Stimulated activated CD8-positive, alpha-beta memory T cell treated with anti-CD3 and anti-CD28 coated beads, Interleukin-2, amount 100 ng/mL, for 1 hour (primary cell): ENCODE results near the gene STX2.
"Not testable (repeated sequence)": the region's sequence is repeated elsewhere in the genome, so short reads cannot be mapped to it uniquely, and the experiment has no call there.

ENCODE experiments used
- DNase-seq, 2 donors: peaks; one replicate each; pipeline ENCODE4 v3.0.0-alpha.2; 2020; ENCODE audit warnings: low read depth in 2 of 2

Gene STX2

DNA sequence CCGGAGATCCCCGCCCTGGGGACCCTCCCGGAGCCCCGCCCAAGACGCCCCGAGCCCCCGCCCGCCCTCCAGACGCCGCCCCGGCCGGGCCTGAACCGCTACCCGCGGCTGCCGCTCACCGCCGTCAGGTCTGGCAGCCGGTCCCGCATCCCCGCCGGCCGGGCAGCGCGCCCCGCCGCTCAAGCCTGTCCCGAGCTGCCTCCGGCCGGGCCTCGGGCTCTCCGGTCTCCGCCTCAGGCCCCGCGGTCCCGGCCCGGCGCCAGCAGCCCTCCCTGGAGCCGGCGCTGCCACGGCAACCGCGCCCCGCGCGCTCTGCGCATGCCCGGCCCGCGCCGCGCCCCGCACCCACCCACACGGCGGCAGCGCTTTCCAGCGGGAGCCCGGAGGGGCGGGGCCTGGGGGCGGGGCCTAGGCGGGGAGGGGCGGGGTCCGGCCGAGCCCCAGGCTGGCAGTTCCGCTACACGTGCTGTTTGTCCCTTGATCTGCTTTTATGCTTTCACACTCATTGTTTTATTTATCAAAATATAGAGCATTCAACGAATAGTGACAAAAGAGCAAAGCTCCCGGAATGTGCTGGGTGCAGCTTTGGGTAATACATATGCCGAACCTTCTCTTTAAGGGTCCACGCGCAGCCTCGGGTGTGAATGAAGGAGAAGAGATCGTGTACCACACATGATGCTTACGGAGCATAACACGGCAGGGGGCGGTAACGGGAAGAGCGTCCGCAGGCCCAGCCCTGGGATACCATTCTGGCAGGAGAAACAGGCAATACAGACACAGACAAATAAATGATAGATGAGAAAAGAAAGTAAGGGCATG lies at the start of gene STX2:
STX2 (minus strand) TSS at position 300 of the 819 bp plus-strand sequence; CDS start at position 149, 151 bp downstream.
- peak; percentile 80 to 82 for DNase-seq

DNA sequence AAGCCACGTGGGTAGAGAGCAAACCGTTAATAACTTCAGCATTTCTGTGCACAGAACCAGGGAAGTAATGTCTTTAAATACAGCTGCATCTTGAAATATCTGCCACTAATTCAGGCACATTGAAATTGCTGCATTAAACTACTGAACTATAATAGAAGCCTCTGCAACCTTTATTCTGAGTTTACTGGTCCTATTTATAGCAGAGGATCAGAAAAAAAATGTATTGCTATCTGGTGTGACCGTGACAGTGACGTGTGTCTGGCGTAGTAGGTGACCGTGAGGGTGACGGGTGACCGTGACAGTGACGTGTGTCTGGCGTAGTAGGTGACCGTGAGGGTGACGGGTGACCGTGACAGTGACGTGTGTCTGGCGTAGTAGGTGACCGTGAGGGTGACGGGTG lies 48.1 kb upstream of the STX2 start:
- not testable (repeated sequence) for DNase-seq

DNA sequence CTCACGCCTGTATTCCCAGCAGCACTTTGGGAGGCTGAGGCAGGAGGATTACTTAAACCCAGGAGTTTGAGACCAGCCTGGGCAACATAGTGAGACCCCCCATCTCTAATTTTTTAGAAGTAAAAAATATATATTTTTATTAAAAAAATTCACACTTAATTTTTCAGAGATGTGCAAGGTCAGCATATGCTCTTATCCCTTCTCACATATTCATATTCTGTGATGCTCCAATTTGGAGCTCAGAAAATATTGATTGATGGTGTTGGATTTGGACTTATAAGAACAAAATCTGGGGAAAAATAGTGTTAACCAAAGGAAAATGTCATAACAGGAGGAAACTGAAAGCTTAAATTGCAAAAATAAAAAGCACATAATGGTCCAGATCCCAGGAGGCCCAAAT lies 42.5 kb upstream of the STX2 start:
- no peak for DNase-seq

GRCh38 chr12:130881046-130881445 lies 42.0 kb upstream of the STX2 start:
- DNase-seq = no peak

DNA sequence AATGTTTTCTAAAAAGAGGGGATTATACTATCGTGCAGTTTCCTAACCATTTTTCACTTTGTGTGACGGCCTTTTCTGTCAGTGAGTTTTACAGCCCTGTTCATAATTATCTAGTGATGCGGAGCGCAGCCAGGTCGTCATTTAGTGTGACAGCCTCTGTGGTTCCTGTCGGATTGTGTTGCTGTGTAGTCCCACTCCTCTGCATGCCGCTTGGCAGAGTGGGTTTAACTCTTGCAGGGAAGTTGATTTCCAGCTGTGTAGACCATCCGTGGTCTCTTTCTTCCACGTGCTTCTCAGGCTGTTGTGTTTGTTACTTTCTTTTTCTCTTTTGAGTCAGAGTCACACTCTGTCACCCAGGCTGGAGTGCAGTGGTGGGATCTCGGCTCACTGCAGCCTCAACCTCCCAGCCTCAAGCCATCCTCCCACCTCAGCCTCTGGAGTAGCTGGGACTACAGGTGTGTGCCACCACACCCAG lies 41.4 kb upstream of the STX2 start:
- DNase-seq = no peak

- no peak for DNase-seq
Observed at GRCh38 chr12:130879781-130880389, 40.8 kb upstream of the STX2 start.

GRCh38 chr12:130879212-130879686 lies 40.2 kb upstream of the STX2 start:
- no peak for DNase-seq

DNA sequence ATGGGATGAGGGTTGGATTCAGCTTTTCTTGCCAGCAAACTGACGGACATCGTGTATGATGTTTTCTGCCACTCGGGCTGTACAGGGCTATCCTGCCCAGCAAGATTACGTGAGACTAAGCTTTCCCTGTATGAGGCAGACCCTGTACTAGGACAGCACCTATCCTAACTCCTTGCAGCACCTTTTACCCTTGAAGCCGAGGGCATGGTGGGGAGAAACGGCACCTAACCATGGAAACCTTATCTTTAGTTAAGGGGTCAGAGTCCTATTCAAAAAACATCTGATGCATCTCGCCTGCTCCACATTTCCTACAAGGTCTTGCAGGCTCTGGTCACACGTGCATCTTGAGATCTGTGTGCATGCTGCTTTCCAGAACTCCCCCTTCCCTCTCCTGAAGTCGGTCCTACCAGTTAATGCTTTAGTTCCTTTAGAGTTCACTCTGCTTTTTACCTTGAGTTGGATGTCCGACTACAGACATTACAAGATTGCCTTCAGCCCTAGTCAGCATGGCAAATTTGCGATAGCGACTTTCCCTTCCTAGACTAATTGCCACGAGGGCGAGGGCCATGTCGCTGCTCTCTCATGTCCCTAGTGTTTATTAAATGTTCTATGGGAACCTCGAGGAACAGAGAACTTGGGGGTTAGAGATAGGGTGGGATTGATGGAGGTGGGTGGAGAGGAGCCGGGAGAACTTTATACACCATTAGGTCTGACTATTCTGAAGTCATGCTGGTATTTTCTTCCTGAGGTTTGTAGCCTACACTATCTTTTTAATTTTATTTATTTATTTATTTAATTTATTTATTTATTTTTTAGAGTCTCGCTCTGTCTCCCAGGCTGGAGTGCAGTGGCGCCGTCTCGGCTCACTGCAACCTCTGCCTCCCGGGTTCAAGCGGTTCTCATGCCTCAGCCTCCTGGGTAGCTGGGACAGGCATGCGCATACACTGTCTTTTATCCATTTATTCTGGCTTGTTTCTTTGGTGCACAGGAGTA lies 39.4 kb upstream of the STX2 start:
- DNase-seq = no peak

GRCh38 chr12:130877333-130877732 lies 38.3 kb upstream of the STX2 start:
- no peak for DNase-seq

GRCh38 chr12:130876758-130877157 lies 37.7 kb upstream of the STX2 start:
- no peak for DNase-seq

- DNase-seq = no peak
Observed at GRCh38 chr12:130876297-130876696, 37.2 kb upstream of the STX2 start.

DNA sequence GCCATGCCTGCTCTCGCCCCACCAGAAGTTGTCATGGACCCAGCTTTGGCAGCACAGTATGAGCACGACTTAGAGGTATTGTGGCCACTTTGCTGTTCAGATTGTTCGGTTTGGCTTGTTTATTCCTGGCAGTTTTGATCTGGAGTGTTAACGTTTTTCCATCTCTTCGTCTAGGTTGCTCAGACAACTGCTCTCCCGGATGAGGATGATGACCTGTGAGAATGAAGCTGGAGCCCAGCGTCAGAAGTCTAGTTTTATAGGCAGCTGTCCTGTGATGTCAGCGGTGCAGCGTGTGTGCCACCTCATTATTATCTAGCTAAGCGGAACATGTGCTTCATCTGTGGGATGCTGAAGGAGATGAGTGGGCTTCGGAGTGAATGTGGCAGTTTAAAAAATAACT lies 36.7 kb upstream of the STX2 start:
- DNase-seq = not testable (repeated sequence)

DNA sequence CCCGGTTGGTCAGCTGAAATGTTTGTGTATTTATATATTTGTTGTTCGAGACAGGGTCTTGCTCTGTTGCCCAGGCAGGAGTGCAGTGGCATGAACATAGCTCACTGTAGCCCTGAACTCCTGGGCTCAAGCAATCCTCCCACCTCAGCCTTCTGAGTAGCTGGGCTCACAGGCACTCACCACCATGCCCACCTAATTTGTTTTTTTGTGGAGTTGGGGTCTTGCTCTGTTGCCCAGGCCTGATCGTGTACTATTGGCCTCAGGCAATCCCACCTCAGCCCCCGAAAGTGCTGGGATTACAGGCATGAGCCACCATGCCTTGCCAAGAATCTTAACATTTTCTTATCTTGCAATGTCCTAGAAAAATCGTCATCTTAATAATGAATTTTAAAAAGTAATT lies 36.1 kb upstream of the STX2 start:
- DNase-seq = no peak

GRCh38 chr12:130874696-130875095 lies 35.6 kb upstream of the STX2 start:
- no peak for DNase-seq

DNA sequence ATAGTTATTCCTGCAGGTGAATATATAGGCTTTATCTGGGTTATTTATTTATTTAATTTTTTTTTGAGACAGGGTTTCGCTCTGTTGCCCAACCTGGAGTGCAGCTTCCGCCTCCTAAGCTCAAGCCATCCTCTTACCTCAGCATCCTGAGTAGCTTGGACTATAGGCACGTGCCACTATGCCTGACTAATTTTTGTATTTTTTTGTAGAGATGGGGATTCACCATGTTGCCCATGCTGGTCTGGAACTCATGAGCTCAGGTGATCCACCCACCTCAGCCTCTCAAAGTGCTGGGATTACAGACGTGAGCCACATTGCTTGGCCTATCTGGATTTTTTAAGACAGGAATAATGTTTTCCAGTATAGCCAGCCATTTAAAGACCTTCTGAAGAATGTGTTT lies 34.8 kb upstream of the STX2 start:
- DNase-seq = no peak

- DNase-seq = no peak
Observed at GRCh38 chr12:130873106-130873795, 34.2 kb upstream of the STX2 start.

DNA sequence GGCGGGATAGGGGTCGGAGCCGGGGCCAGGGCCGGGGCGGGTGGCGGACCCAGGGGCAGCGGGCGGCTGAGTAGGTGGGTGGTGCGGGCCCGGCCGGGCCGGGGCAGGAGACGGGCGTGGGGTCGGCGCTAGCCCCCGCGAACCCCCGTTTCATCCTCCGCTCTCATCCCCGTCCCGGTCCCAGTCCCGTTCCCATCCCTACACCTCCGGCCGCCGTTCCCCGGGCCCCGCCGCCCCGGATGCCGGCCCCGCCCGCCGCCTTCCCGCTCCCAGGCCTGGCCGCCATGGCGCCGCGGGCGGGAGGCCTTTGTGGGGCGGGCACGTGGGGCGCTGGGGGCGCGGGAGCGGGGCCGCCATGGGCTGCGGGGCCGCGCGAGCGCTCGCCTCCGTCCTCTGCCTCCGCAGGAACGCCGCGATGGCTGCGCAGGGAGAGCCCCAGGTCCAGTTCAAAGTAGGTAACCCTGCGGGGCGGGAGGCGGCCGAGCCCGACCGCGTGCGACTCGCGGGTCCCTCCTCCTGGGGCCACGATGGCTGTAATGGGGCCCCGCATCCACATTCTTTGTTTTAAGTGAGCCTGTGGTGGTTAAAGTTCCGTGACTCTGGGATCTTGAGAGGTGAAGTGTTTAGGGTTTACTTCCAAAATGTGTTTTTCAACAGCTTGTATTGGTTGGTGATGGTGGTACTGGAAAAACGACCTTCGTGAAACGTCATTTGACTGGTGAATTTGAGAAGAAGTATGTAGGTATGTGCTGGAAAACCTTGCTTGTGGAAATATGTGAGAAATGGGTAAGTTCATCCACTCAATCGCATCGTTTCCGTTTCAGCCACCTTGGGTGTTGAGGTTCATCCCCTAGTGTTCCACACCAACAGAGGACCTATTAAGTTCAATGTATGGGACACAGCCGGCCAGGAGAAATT lies 33.4 kb upstream of the STX2 start:
- DNase-seq = no peak

DNA sequence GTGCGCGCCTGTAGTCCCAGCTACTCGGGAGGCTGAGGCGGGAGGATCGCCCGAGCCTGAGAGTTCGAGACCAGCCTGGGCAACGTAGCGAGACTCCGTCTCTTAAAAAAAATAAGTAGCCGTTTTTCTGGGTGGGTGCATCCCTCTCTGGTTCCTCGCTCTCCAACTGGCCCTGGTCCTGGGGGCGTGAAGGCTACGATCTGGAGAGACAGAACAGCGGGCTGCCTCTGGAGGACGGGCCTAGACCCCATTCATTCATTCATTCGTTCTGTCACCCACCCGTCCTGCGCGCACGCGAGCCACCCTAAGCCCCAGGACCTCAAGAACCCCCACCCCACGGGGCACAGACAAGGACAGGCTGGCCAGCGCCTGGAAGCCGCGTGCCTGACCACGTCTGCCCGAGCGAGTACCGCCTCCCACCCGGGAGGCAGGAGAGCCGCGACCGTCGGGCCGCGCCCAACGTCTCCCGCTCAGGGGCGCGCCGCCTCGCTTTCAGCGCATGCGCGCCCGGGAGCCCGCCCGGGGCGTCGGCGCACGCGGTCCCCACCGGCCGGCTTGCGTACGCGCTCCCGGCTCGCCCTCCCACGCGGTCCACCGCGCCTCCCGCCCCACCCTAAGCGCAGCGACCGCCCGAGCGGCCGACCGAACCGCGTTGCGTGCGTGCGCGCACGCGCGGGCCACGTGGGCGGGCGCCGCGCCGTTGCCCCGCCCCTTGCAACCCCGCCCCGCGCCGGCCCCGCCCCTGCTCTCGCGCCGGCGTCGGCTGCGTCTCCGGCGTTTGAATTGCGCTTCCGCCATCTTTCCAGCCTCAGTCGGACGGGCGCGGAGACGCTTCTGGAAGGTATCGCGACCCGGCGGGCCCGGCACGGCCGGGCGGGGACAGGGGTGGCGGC lies 32.5 kb upstream of the STX2 start, which contains the start of gene RAN:
RAN (plus strand) TSS at position 781 of the 893 bp plus-strand sequence. CDS start 528 bp downstream, outside the sequence.
- peak; percentile 84 for DNase-seq
